KOPT-K1 (cell line): ENCODE results near the gene CCNK.

Source experiments
- H3K27ac ChIP-seq: fragments of 200-600 bp; sonication (generic); 2 replicates; pipeline ENCODE4 v1.5.1; 2016; ENCODE audit warnings: antibody characterized with exemption, mild to moderate bottlenecking, low read depth, low read length; ENCODE audit not compliant: poor library complexity, severe bottlenecking
- H3K36me3 ChIP-seq: fragments of 200-600 bp; sonication (generic); 2 replicates; pipeline ENCODE4 v1.5.1; 2017; ENCODE audit warnings: antibody characterized with exemption, mild to moderate bottlenecking, low read length, moderate library complexity; ENCODE audit not compliant: insufficient read depth
- H3K9me3 ChIP-seq: fragments of 200-600 bp; sonication (generic); 2 replicates; pipeline ENCODE4 v1.5.1; 2017; ENCODE audit warnings: antibody characterized with exemption, low read length, mild to moderate bottlenecking; ENCODE audit not compliant: insufficient read depth, poor library complexity, severe bottlenecking

CCNK gene

DNA sequence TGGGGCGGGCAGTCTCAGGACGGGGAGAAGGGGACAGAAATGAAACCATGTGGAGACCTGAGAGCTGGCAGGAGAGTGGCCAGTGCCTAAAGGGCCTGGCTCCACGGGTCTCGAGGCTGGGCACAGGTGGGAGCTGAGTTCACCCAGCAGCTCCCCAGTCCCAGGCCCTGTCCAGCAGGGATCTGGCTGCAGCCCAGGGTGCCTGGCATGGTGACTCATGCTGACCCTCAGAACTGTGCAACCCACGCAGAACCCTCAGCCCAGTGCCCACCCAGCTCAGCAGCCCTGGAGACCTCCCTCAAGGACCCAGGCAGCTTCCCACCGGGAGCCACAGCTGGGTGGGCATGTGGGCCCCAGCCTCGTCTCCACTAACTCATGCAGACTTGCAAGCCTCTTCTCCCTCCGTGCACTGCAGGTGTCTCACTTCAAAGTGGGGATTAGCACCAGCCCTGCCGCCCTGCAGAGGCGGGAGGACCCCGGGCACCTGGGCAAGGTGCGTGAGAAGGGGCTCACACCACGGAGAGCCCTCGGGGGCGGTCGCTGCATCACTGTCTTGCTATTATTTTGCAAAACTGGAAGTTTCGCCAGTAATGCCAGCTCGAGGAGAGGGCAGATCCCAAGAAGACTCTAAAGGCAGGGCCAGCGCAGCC is 46.3 kb downstream of the CCNK start:
- no peak overlapping the region for H3K27ac ChIP-seq
- no peaks in the 10 kb centered on the region for H3K9me3 ChIP-seq
- no peaks in the 10 kb centered on the region for H3K36me3 ChIP-seq

GRCh38 chr14:99529899-99530298 is 48.7 kb downstream of the CCNK start:
- H3K27ac ChIP-seq, result no peak overlapping the region
- H3K9me3 ChIP-seq, result no peaks in the 10 kb centered on the region

GRCh38 chr14:99530407-99531155 is 49.4 kb downstream of the CCNK start:
- H3K36me3 ChIP-seq, result no peaks in the 10 kb centered on the region; the same call in 1 of the 2 replicates
- no peaks in the 10 kb centered on the region for H3K9me3 ChIP-seq
- no peak overlapping the region for H3K27ac ChIP-seq

More at GRCh38 chr14:99529899-99530298, 48.7 kb downstream of the CCNK start:
- H3K36me3 ChIP-seq, result no peaks in the 10 kb centered on the region

GRCh38 chr14:99531251-99532096 is 50.3 kb downstream of the CCNK start:
- Histone ChIP-seq H3K36me3 (no peaks in the 10 kb centered on the region; the same call in 1 of the 2 replicates), H3K27ac (no peak overlapping the region), H3K9me3 (no peaks in the 10 kb centered on the region)

DNA sequence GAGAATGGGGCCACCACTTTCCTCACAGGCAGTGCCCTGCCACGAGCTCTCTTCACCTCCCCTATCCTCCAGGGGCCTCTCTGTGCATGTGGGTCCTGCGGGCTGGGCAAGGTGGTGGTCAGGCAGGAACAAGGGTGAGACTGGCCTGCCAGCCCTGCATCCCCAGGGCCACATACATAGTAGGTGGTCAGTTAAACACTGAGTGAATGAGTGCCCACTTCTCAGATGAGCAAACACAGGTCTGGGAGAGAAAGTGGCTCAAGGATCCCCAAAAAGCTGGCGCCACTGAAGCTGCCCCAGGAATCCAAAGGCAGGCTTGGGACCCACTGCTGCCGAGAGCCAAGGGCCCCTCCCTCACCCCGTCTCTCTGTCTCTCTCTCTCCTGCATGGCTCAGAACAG is 51.1 kb downstream of the CCNK start:
- no peak overlapping the region for H3K27ac ChIP-seq
- no peaks in the 10 kb centered on the region for H3K9me3 ChIP-seq
- H3K36me3 ChIP-seq, result no peaks in the 10 kb centered on the region; the same call in 1 of the 2 replicates

- no peaks in the 10 kb centered on the region; the same call in 1 of the 2 replicates for H3K36me3 ChIP-seq
- no peak overlapping the region for H3K27ac ChIP-seq
- H3K9me3 ChIP-seq, result no peaks in the 10 kb centered on the region
Observed at GRCh38 chr14:99534333-99534732, 53.1 kb downstream of the CCNK start.

DNA sequence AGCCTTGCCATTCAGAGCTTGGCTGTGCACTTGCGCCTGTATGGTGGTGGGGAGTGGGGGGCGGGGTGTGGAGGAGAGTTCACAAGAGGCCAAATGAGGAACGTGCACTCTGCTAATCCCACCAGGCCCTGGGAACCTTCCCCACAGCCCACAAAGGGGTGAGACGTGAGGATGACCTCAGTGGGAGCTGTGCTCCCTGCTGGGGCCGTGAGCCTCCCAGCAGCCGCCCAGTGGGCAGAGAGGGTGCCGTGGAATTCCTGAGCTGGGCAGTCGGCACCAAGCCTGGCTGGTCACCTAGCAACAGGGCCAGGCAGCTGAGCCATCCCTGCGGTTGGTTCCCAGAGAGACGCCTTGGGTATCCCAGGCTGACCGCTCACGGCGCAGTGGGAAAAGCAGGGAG is 53.7 kb downstream of the CCNK start:
- no peaks in the 10 kb centered on the region for H3K9me3 ChIP-seq
- H3K27ac ChIP-seq, result no peak overlapping the region
- no peaks in the 10 kb centered on the region; the same call in 1 of the 2 replicates for H3K36me3 ChIP-seq

GRCh38 chr14:99535448-99535847 is 54.2 kb downstream of the CCNK start:
- H3K36me3 ChIP-seq, result no peaks in the 10 kb centered on the region; the same call in 1 of the 2 replicates
- H3K27ac ChIP-seq, result no peak overlapping the region

GRCh38 chr14:99535908-99536778 is 54.9 kb downstream of the CCNK start:
- Histone ChIP-seq H3K36me3 (no peaks in the 10 kb centered on the region; the same call in 1 of the 2 replicates), H3K27ac (no peak overlapping the region), H3K9me3 (no peaks in the 10 kb centered on the region)

More at GRCh38 chr14:99535448-99535847, 54.2 kb downstream of the CCNK start:
- no peaks in the 10 kb centered on the region for H3K9me3 ChIP-seq

- H3K27ac ChIP-seq, result no peak overlapping the region
- no peaks in the 10 kb centered on the region; the same call in 1 of the 2 replicates for H3K36me3 ChIP-seq
- H3K9me3 ChIP-seq, result no peaks in the 10 kb centered on the region
Observed at GRCh38 chr14:99537399-99537798, 56.2 kb downstream of the CCNK start.

- H3K9me3 ChIP-seq, result no peaks in the 10 kb centered on the region
- H3K27ac ChIP-seq, result no peak overlapping the region
- no peaks in the 10 kb centered on the region; the same call in 1 of the 2 replicates for H3K36me3 ChIP-seq
Observed at GRCh38 chr14:99538275-99538674, 57.1 kb downstream of the CCNK start.

DNA sequence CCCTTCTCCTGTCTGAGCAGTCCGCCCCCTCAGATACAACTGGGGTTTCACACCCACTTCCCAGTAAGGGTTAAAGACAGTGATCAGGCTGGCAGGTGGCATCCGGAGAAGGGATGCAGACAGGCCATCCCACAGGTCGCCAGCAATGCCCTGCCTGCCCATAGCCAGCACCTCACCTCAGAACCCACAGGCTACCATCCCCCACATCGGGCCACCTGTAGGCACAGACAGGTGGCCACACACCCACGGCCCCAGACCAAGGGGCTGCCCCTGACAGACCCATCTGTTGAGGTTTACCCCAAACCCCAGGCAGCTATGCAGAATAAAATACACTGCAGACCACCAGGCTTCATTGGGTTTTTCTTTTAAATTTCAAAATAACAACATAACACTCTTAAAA is 57.5 kb downstream of the CCNK start:
- Histone ChIP-seq H3K9me3 (no peaks in the 10 kb centered on the region), H3K27ac (no peak overlapping the region), H3K36me3 (no peaks in the 10 kb centered on the region; the same call in 1 of the 2 replicates)

- H3K36me3 ChIP-seq, result no peaks in the 10 kb centered on the region; the same call in 1 of the 2 replicates
- no peaks in the 10 kb centered on the region for H3K9me3 ChIP-seq
- no peak overlapping the region for H3K27ac ChIP-seq
Observed at GRCh38 chr14:99539491-99539890, 58.3 kb downstream of the CCNK start.
